Measurements from ENCODE around the gene WWC2. TPM values are rescaled to one million over a fixed set of nuclear protein-coding genes. Genes with fewer than 3 reads are reported as not detected.

The WWC2 gene
- total RNA-seq, 1 experiment from 2014 or later = 126 TPM

DNA sequence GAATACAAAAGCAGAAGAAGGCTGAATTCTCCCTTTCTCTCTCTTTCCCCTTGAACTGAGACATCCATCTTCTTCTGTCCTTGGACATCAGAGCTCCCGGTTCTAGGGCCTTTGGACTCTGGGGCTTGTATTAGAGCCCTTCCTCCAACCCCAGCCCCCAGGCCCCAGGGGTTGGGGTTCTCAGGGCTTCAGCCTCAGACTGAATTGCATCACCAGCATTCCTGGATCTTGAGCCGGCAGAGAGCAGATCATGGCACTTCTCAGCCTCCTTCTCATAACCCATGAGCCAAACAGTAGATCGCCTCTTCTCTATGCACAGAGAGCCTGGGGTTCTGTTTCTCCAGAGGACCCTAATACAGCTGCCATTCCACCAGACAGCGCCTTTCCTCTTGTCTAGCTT lies 248.5 kb downstream of the WWC2 start:
- H3K9me3 Mint-ChIP-seq = no peaks in the 10 kb centered on the region
- H3K27ac Mint-ChIP-seq = no peak overlapping the region
- no peak overlapping the region for H3K4me3 Mint-ChIP-seq
- ChIA-PET POLR2A (no interaction called here), CTCF (no interaction called here)
- H3K36me3 Mint-ChIP-seq = no peaks in the 10 kb centered on the region
- H3K4me1 Mint-ChIP-seq = no peaks in the 10 kb centered on the region
- DNase-seq (ENCODE audit: low spot score) (no peak), ATAC-seq (no peak)
- TF ChIP-seq FOXK1 (CRISPR knock-in tag; IDR thresholded peaks at IDR 0.05) = no peak
- TF ChIP-seq SMAD4 (CRISPR knock-in tag; IDR thresholded peaks at IDR 0.05) = no peak
- no peak for TF ChIP-seq SP1 (CRISPR knock-in tag; conservative IDR thresholded peaks at IDR 0.05)
- TF ChIP-seq, protein P1, sequence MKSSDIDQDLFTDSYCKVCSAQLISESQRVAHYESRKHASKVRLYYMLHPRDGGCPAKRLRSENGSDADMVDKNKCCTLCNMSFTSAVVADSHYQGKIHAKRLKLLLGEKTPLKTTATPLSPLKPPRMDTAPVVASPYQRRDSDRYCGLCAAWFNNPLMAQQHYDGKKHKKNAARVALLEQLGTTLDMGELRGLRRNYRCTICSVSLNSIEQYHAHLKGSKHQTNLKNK (CRISPR knock-in tag; IDR thresholded peaks at IDR 0.05) = no peak
- no peaks in the 10 kb centered on the region for H3K27me3 Mint-ChIP-seq (ENCODE audit: low read depth)

DNA sequence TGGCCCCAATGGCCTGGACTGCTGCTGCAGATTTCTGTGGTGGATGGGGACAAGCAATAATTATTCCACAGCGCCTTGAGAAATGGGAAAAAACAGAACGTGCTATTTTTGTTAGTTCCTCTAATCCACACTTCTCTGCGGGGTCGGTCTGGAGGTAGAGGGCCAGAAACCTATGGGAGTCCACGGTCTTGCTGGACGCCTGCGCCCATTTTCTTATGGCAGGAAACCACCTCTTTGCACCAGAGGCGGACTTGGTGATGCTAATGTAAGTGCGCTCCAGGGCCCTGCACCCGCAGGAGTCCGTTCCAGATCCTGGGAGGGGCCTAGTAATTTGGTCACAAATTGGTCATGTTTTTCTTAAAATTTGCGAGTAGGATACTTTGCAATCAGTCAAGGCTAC lies 249.1 kb downstream of the WWC2 start:
- no peaks in the 10 kb centered on the region for H3K4me1 Mint-ChIP-seq
- ATAC-seq = no peak
- TF ChIP-seq ZNF671 (CRISPR knock-in tag; IDR thresholded peaks at IDR 0.05) = no peak
- no peak for TF ChIP-seq RELA (CRISPR knock-in tag; IDR thresholded peaks at IDR 0.05; ENCODE audit: borderline replicate concordance)
- no peak for TF ChIP-seq TP53 (CRISPR knock-in tag; IDR thresholded peaks at IDR 0.05)
- no peak for TF ChIP-seq SMAD3 (CRISPR knock-in tag; IDR thresholded peaks at IDR 0.05; ENCODE audit: borderline replicate concordance)
- TF ChIP-seq NFYB (CRISPR knock-in tag; conservative IDR thresholded peaks at IDR 0.05; ENCODE audit: low read depth) = no peak
- TF ChIP-seq, protein P2, sequence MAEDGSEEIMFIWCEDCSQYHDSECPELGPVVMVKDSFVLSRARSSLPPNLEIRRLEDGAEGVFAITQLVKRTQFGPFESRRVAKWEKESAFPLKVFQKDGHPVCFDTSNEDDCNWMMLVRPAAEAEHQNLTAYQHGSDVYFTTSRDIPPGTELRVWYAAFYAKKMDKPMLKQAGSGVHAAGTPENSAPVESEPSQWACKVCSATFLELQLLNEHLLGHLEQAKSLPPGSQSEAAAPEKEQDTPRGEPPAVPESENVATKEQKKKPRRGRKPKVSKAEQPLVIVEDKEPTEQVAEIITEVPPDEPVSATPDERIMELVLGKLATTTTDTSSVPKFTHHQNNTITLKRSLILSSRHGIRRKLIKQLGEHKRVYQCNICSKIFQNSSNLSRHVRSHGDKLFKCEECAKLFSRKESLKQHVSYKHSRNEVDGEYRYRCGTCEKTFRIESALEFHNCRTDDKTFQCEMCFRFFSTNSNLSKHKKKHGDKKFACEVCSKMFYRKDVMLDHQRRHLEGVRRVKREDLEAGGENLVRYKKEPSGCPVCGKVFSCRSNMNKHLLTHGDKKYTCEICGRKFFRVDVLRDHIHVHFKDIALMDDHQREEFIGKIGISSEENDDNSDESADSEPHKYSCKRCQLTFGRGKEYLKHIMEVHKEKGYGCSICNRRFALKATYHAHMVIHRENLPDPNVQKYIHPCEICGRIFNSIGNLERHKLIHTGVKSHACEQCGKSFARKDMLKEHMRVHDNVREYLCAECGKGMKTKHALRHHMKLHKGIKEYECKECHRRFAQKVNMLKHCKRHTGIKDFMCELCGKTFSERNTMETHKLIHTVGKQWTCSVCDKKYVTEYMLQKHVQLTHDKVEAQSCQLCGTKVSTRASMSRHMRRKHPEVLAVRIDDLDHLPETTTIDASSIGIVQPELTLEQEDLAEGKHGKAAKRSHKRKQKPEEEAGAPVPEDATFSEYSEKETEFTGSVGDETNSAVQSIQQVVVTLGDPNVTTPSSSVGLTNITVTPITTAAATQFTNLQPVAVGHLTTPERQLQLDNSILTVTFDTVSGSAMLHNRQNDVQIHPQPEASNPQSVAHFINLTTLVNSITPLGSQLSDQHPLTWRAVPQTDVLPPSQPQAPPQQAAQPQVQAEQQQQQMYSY (CRISPR knock-in tag; IDR thresholded peaks at IDR 0.05) = no peak
- TF ChIP-seq, protein P3, sequence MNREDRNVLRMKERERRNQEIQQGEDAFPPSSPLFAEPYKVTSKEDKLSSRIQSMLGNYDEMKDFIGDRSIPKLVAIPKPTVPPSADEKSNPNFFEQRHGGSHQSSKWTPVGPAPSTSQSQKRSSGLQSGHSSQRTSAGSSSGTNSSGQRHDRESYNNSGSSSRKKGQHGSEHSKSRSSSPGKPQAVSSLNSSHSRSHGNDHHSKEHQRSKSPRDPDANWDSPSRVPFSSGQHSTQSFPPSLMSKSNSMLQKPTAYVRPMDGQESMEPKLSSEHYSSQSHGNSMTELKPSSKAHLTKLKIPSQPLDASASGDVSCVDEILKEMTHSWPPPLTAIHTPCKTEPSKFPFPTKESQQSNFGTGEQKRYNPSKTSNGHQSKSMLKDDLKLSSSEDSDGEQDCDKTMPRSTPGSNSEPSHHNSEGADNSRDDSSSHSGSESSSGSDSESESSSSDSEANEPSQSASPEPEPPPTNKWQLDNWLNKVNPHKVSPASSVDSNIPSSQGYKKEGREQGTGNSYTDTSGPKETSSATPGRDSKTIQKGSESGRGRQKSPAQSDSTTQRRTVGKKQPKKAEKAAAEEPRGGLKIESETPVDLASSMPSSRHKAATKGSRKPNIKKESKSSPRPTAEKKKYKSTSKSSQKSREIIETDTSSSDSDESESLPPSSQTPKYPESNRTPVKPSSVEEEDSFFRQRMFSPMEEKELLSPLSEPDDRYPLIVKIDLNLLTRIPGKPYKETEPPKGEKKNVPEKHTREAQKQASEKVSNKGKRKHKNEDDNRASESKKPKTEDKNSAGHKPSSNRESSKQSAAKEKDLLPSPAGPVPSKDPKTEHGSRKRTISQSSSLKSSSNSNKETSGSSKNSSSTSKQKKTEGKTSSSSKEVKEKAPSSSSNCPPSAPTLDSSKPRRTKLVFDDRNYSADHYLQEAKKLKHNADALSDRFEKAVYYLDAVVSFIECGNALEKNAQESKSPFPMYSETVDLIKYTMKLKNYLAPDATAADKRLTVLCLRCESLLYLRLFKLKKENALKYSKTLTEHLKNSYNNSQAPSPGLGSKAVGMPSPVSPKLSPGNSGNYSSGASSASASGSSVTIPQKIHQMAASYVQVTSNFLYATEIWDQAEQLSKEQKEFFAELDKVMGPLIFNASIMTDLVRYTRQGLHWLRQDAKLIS (CRISPR knock-in tag; IDR thresholded peaks at IDR 0.05; ENCODE audit: borderline replicate concordance) = no peak
- TF ChIP-seq TEAD1 (CRISPR knock-in tag; IDR thresholded peaks at IDR 0.05) = no peak
- TF ChIP-seq, protein P4, sequence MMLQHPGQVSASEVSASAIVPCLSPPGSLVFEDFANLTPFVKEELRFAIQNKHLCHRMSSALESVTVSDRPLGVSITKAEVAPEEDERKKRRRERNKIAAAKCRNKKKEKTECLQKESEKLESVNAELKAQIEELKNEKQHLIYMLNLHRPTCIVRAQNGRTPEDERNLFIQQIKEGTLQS (CRISPR knock-in tag; conservative IDR thresholded peaks at IDR 0.05) = no peak
- TF ChIP-seq, protein P5, sequence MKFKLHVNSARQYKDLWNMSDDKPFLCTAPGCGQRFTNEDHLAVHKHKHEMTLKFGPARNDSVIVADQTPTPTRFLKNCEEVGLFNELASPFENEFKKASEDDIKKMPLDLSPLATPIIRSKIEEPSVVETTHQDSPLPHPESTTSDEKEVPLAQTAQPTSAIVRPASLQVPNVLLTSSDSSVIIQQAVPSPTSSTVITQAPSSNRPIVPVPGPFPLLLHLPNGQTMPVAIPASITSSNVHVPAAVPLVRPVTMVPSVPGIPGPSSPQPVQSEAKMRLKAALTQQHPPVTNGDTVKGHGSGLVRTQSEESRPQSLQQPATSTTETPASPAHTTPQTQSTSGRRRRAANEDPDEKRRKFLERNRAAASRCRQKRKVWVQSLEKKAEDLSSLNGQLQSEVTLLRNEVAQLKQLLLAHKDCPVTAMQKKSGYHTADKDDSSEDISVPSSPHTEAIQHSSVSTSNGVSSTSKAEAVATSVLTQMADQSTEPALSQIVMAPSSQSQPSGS (CRISPR knock-in tag; IDR thresholded peaks at IDR 0.05; ENCODE audit: borderline replicate concordance, low read depth) = no peak
- TF ChIP-seq ELF4 (CRISPR knock-in tag; IDR thresholded peaks at IDR 0.05; ENCODE audit: low read depth) = no peak
- TF ChIP-seq, protein P6, sequence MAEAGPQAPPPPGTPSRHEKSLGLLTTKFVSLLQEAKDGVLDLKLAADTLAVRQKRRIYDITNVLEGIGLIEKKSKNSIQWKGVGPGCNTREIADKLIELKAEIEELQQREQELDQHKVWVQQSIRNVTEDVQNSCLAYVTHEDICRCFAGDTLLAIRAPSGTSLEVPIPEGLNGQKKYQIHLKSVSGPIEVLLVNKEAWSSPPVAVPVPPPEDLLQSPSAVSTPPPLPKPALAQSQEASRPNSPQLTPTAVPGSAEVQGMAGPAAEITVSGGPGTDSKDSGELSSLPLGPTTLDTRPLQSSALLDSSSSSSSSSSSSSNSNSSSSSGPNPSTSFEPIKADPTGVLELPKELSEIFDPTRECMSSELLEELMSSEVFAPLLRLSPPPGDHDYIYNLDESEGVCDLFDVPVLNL (CRISPR knock-in tag; IDR thresholded peaks at IDR 0.05; ENCODE audit: borderline replicate concordance, low read depth) = no peak
- H3K9me3 Mint-ChIP-seq = no peaks in the 10 kb centered on the region
- CTCF ChIA-PET = no interaction called here
- POLR2A ChIA-PET = no interaction called here
- no peak overlapping the region for H3K27ac Mint-ChIP-seq
- H3K36me3 Mint-ChIP-seq = no peaks in the 10 kb centered on the region
- no peak overlapping the region for H3K4me3 Mint-ChIP-seq
- DNase-seq (ENCODE audit: low spot score) = no peak
- H3K27me3 Mint-ChIP-seq (ENCODE audit: low read depth) = no peaks in the 10 kb centered on the region
